Muscle layer of duodenum (tissue), 2 donors: ENCODE measurements around the gene TSPAN4.

Experiments used
- H3K27ac ChIP-seq: one replicate; pipeline ENCODE4 v1.7.0; 2013; ENCODE audit warnings: mild to moderate bottlenecking, low read length
- H3K27me3 ChIP-seq: one replicate; pipeline ENCODE4 v1.7.0; 2013; ENCODE audit warnings: low read depth, mild to moderate bottlenecking, control low read depth, low read length
- H3K36me3 ChIP-seq, 2 donors: one replicate each; pipeline ENCODE4 v1.7.0; 2013; ENCODE audit warnings: low read length in 2 of 2, control low read depth in 1 of 2, mild to moderate bottlenecking in 1 of 2; ENCODE audit not compliant: insufficient read depth in 2 of 2, control insufficient read depth in 1 of 2
- H3K4me1 ChIP-seq, 2 donors: one replicate each; pipeline ENCODE4 v1.7.0; 2013; ENCODE audit warnings: low read length in 2 of 2, mild to moderate bottlenecking in 2 of 2, control low read depth in 1 of 2, moderate library complexity in 1 of 2; ENCODE audit not compliant: insufficient read depth in 2 of 2, control insufficient read depth in 1 of 2
- H3K4me3 ChIP-seq, 2 donors: one replicate each; pipeline ENCODE4 v1.7.0; 2013; ENCODE audit warnings: low read length in 2 of 2, low read depth in 1 of 2, mild to moderate bottlenecking in 1 of 2
- H3K9me3 ChIP-seq, 2 donors: one replicate each; pipeline ENCODE4 v1.7.0; 2013; ENCODE audit warnings: low read length in 2 of 2, control low read depth in 1 of 2, mild to moderate bottlenecking in 1 of 2; ENCODE audit not compliant: control insufficient read depth in 1 of 2
- donor health status: healthy.

The TSPAN4 gene

GRCh38 chr11:819129-819931, 23.3 kb upstream of the TSPAN4 start:
- Histone ChIP-seq H3K36me3 (peaks cover 0 to 16% of the 10 kb centered on the region in 2 donors), H3K4me3 (peak overlapping the region; percentile 46 to 83), H3K9me3 (no peaks in the 10 kb centered on the region), H3K27me3 (no peaks in the 10 kb centered on the region), H3K4me1 (peaks cover 11 to 27% of the 10 kb centered on the region in 2 donors), H3K27ac (peak overlapping the region; percentile 72)

- H3K9me3 ChIP-seq, result no peaks in the 10 kb centered on the region
- peak overlapping the region; percentile 64 to 83 for H3K4me3 ChIP-seq
- H3K36me3 ChIP-seq, result peaks cover 0 to 24% of the 10 kb centered on the region in 2 donors
- H3K27me3 ChIP-seq, result no peaks in the 10 kb centered on the region
- peak overlapping the region; percentile 72 for H3K27ac ChIP-seq
- H3K4me1 ChIP-seq, result peaks cover 11 to 27% of the 10 kb centered on the region in 2 donors
Observed at GRCh38 chr11:819943-820649, 22.6 kb upstream of the TSPAN4 start.

DNA sequence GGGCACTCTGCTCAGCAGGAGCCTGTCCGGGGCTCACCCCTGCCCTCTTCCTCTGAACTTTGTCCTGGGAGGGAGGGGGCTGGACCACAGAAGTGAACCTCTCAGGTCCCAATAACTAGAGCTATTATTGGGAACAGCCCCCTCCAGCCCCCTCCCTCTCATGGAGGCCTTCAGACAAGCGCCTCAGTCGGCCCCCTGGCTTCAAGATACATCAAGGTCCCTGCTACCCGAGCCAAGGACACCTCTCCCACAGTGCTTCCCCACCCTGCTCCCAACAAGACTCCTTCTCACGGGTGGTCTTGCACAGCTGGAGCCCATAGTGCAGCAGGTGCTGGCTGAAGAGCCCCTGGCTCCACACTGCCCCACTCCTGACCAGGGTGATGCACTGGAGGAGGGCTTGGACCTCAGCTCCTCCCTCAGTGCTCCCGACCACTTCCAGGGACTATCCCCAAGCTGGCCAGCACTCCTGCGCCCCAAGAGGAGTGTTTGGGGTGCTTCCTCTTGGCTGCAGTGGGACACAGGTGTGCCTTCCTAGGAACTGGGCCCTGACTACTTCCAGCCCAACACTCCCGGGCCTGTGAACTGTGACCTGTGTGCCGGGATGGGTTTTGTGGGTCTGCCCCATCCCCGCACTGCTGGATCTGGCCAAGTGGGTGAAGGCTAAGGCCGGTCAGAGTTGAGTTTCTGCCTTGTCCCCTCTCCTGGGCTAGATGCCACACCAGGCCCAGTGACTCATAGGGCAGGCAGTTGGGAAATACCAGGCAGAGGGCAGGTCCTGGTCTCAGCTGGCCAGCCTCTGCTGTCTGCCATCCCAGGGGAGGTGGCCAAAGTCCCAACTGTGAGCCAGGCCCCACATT, 21.8 kb upstream of the TSPAN4 start:
- Histone ChIP-seq H3K4me1 (peaks cover 11 to 27% of the 10 kb centered on the region in 2 donors), H3K4me3 (peak overlapping the region; percentile 64 to 83), H3K9me3 (no peaks in the 10 kb centered on the region), H3K27me3 (no peaks in the 10 kb centered on the region), H3K27ac (peak overlapping the region; percentile 62), H3K36me3 (peaks cover 0 to 32% of the 10 kb centered on the region in 2 donors)

DNA sequence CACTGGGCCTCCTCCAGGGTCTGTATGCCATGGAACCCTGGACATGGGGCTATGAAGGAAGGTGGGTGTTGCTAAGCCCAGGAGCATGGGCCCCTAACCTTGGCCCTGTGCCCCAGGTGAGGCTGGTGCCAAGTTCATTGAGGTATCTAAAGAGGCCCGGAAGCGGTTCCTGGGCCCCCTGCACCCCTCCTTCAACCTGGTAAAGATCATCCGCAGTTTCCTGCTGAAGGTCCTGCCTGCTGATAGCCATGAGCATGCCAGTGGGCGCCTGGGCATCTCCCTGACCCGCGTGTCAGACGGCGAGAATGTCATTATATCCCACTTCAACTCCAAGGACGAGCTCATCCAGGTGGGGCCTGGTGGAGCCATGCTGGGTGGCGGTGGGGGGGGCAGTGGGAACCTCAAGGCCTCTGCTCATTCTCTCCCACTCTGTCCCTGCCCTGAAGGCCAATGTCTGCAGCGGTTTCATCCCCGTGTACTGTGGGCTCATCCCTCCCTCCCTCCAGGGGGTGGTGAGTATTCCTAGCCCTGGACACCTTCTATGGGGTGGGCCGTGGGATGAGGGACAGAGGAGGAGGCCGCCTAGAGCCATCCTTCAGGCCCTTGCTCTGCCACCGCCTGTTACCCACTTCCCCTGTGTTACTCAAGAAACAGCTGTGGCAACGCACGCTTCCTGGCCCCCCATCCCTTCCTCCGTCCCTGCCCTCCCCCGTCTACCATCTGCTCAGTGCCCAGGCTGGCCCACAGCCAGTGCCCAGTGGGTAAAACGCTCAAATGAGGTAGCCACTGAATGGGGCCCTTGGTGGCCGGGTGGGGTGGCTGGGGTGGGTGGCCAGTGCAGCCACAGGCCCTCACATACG, 20.9 kb upstream of the TSPAN4 start:
- Histone ChIP-seq H3K4me1 (peaks cover 11 to 29% of the 10 kb centered on the region in 2 donors), H3K27me3 (no peaks in the 10 kb centered on the region), H3K4me3 (no peak overlapping the region), H3K9me3 (no peaks in the 10 kb centered on the region), H3K27ac (peak overlapping the region; percentile 62), H3K36me3 (peaks cover 0 to 32% of the 10 kb centered on the region in 2 donors)

- no peak overlapping the region for H3K4me3 ChIP-seq
- H3K36me3 ChIP-seq, result peaks cover 0 to 32% of the 10 kb centered on the region in 2 donors
- H3K27me3 ChIP-seq, result no peaks in the 10 kb centered on the region
- H3K4me1 ChIP-seq, result peaks cover 11 to 43% of the 10 kb centered on the region in 2 donors
- H3K9me3 ChIP-seq, result no peaks in the 10 kb centered on the region
- H3K27ac ChIP-seq, result no peak overlapping the region
Observed at GRCh38 chr11:823441-824291, 19.0 kb upstream of the TSPAN4 start.

GRCh38 chr11:824292-824880, 18.3 kb upstream of the TSPAN4 start:
- H3K27ac ChIP-seq, result no peak overlapping the region
- no peaks in the 10 kb centered on the region for H3K27me3 ChIP-seq
- H3K4me3 ChIP-seq, result no peak overlapping the region
- H3K4me1 ChIP-seq, result peaks cover 11 to 46% of the 10 kb centered on the region in 2 donors
- peaks cover 0 to 32% of the 10 kb centered on the region in 2 donors for H3K36me3 ChIP-seq
- H3K9me3 ChIP-seq, result no peaks in the 10 kb centered on the region

- Histone ChIP-seq H3K27ac (no peak overlapping the region), H3K27me3 (no peaks in the 10 kb centered on the region), H3K4me3 (no peak overlapping the region), H3K4me1 (peaks cover 11 to 51% of the 10 kb centered on the region in 2 donors), H3K36me3 (peaks cover 0 to 32% of the 10 kb centered on the region in 2 donors), H3K9me3 (no peaks in the 10 kb centered on the region)
Observed at GRCh38 chr11:824942-825341, 17.7 kb upstream of the TSPAN4 start.

GRCh38 chr11:825366-826226, 17.1 kb upstream of the TSPAN4 start:
- Histone ChIP-seq H3K4me3 (no peak overlapping the region), H3K27ac (peak overlapping the region; percentile 23), H3K36me3 (peaks cover 0 to 32% of the 10 kb centered on the region in 2 donors), H3K9me3 (no peaks in the 10 kb centered on the region), H3K27me3 (no peaks in the 10 kb centered on the region), H3K4me1 (peaks cover 10 to 53% of the 10 kb centered on the region in 2 donors)

GRCh38 chr11:826227-826621, 16.4 kb upstream of the TSPAN4 start:
- H3K9me3 ChIP-seq, result no peaks in the 10 kb centered on the region
- no peaks in the 10 kb centered on the region for H3K27me3 ChIP-seq
- peaks cover 0 to 32% of the 10 kb centered on the region in 2 donors for H3K36me3 ChIP-seq
- no peak overlapping the region for H3K4me3 ChIP-seq
- peak overlapping the region; percentile 23 for H3K27ac ChIP-seq
- peaks cover 4 to 53% of the 10 kb centered on the region in 2 donors for H3K4me1 ChIP-seq
